ENCODE results near the gene SHISA6.

- TF ChIP-seq EZH2 (IDR thresholded peaks at IDR 0.05; ENCODE audit: borderline replicate concordance, low read length) (no peak), CTCF (conservative IDR thresholded peaks at IDR 0.05 in 1 of 2, IDR thresholded peaks at IDR 0.05 in 1 of 2; ENCODE audit: extremely low read depth in 1 of 2, insufficient read depth in 1 of 2, low read depth in 1 of 2, low read length in 2 of 2) (no peak)
Measured at GRCh38 chr17:11492511-11492910, 251.5 kb downstream of the SHISA6 start.

Data from mammary epithelial cell (primary cell).